Stimulated activated CD4-positive, alpha-beta T cell treated with anti-CD3 and anti-CD28 coated beads, Interleukin-4, amount 100 ng/mL, for 48 hours (primary cell): ENCODE measurements around the gene SYT13.

Experiments used
- DNase-seq, 2 donors: peaks; one replicate each; pipeline ENCODE4 v3.0.0-alpha.2; 2020; ENCODE audit warnings: low read depth in 2 of 2

SYT13 gene, protein sequence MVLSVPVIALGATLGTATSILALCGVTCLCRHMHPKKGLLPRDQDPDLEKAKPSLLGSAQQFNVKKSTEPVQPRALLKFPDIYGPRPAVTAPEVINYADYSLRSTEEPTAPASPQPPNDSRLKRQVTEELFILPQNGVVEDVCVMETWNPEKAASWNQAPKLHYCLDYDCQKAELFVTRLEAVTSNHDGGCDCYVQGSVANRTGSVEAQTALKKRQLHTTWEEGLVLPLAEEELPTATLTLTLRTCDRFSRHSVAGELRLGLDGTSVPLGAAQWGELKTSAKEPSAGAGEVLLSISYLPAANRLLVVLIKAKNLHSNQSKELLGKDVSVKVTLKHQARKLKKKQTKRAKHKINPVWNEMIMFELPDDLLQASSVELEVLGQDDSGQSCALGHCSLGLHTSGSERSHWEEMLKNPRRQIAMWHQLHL

DNA sequence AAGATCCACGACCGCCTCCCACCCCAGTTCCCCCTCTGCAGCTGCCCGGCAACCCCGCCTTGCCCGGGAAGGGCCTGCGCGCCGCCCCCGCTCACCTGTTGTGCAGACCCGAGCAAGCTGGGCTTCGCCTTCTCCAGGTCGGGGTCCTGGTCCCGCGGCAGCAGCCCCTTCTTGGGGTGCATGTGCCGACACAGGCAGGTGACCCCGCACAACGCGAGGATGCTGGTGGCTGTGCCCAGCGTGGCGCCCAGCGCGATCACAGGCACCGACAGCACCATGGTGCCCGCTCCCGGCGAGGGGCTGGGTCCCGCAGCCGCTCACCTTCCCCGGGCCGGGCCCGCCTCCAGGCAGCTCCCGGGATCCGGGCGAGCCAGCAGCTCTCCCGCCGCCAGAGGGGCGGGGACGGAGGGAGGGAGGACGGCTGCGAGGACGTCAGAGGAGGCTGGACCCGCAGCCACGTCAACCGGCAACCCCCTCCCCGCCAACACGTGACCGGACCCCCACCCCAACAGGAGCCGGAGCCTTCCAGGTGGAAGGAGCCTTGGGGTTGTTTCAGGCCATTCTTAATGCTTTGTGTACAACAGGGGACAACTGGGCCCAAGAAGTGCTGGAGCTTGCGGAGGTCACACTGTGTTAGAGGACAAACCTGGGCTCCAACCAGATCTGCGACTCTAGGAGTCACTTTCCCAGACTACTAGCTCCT, at the start of gene SYT13:
Gene SYT13, minus strand, starts transcription at position 412 of the 703 bp plus-strand sequence. Its CDS starts 134 bp downstream, at position 278.
- no peak for DNase-seq

DNA sequence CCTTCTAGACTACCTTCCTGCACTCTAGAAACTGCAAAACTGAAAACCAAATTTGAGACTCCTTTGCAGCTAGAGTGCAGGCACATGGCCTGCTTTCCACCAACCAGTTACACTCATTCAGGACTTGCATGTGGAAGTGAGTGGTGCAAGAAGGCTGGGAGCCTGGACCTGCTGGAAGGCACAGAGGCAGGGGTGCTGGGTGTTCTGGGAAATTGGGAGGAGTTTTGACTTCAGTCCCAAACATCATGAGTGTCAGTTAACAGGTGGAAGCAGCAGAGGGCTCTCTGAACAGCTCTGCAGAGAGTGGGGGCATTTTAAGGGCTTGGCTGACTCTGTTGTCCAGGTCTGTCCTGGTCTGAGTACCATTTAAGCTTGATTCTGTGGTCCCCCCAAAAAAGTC, 49.3 kb upstream of the SYT13 start:
- no peak for DNase-seq

DNA sequence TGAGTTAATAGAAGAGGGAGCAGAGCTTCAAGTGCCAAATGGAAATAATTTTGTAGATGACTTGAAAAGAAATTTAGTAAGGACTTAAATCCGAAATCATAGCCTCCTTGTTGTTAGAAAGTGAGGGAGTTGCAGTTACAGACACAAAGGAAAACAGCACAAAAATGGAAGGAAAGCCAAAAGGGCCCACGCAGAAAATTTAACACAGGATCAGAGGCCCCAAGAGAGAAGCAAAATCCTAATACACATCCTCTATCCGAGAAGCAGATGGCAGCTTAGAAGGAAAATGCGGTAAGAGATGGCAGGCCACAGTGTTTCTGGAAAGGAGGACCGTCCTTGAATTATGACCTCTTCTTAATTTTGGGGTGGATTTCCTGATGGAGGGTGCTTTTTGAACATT, 48.7 kb upstream of the SYT13 start:
- no peak for DNase-seq

DNA sequence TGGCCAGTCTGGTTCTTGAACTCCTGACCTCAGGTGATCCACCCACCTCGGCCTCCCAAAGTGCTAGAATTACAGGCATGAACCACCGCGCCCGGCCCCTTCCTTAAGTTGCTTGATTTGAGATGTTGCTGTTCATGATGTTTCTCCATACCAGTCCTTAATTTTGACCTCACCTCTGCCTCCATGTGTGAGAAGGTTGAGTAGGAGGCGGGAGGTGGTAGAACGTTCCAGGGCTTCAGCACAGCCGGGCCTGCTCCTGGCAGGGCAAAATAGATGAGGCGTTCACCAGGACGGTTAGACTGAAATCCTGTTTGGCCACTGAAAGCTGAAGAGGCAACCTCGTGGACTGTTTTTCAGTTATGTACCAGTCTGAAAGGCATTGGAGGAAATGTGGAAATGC, 48.3 kb upstream of the SYT13 start:
- DNase-seq, result no peak

DNA sequence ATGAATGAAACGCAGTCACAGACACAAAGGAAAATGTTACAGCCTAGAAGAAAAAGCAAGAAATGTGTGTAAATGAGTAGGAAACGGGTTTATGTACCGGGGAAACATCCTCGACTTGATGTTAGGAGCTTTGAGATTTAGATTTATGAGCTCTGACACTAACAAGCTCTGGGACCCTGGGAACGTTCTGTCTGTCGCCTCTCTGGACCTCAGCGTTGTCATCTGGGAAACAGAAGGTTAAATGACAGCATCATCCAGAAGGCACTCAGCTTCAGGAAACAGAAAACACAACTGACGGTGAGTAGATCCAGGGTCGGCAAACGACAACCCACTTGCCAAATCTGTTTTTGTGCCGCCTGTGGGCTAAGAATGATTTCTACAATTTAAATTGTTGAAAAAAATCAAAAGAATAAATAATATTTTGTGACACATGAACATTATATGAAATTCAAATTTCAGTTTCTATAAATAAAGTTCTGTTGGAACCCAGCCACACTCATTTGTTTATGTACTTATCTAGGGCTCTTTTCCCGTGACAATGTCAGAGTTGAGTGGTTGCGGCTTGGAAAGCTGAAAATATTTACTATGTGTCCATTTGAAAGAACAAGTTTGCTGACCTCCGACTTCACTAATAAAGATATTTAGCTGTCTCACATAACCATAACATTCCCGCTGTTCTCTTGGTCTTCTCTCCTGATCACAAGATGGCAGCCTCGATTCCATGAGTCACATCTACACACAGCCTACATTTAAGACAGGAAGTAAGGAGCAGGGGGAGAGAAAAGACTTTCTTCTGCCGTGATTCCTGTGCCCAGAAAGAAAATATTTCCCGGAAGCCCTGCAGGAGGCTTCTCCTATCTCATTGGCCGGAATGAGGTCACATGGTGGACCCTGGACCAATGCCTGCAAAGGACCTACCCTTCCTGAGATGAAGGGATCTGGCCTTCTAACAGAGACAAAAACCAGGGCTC, 47.1 kb upstream of the SYT13 start:
- no peak for DNase-seq

DNA sequence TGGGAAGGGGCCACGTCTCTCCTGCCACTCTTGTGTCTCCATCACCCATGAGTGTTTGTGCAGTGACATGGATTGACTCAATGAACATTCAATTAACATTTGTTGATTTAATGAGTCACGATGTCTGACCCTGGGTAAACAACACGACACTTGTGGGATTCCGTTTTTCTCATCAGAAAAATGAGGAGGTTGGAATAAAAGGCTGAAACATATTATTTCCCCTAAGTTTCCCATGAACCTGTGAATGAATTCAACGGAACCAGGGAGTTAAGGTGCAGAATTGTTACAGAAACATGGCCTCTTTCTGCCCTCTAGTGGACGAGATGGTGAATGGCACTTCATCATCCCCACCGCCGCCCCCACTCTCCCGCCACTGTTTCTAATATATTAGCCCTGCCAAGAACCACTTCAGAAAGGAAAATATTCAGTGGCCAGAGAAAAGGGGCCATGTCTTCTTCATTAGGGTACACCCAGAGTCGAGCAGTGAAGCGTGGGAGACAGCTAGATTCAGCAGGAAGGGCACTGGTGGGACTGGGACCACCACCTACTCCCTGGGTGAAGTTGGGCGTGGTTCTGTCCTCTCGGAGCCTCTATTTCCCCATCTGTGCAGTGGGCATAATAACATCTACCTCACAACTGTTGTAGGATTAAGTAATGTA, 46.3 kb upstream of the SYT13 start:
- peak; percentile 16 to 19 for DNase-seq

DNA sequence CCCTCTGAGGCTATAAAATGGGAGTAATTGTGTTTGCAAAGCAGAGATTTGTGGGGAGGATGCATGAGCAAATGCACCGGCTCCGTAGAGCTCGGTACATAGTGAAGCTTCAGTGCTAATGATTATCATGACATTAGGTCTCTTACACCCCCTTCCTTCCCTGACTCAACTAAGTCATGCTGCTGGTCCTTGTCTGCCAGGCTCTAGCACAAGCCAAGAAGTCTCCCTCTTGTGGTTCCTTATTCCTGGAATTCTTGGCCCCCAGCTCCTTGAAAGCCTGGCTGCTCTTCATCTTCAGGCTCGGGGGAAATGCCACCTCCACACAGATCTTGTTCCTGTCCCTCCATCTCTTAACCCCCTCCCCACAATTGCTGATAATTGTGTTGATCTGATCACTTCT, 45.7 kb upstream of the SYT13 start:
- DNase-seq, result no peak

DNA sequence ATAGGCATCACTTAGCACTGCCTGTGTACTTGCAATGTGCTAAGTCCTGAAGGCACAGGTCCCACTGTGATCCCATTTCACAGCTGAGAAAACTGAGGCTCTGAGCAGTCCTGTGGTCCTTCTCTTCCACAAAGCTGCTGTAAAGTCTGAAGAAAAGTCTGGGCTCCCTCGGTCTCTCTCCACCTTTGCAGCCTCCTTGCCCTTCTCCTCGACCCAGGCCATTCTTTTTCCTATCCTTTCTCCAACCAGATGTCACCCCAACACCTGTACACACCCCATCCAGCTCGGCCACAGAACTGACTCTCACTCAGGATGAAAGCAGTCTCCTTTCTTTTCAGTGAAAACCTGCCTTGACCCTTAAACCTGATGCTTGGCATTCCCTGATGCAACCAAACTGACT, 42.6 kb upstream of the SYT13 start:
- no peak for DNase-seq

DNA sequence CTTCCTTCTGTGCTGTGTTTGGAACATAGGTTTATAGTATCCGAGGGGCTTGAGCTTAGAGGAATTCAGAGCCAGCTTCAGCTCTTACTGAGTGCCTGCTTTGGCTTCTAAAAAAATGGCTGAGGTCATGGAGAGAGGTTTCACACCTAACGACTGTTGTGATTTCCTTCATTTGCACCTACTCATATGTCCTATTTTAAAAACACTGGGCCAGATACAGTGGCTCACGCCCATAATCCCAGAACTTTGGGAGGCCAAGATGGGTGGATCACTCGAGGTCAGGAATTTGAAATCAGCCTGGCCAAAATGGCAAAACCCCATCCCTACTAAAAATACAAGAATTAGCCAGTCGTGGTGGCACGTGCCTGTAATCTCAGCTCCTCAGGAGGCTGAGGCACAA, 38.3 kb upstream of the SYT13 start:
- no peak for DNase-seq

DNA sequence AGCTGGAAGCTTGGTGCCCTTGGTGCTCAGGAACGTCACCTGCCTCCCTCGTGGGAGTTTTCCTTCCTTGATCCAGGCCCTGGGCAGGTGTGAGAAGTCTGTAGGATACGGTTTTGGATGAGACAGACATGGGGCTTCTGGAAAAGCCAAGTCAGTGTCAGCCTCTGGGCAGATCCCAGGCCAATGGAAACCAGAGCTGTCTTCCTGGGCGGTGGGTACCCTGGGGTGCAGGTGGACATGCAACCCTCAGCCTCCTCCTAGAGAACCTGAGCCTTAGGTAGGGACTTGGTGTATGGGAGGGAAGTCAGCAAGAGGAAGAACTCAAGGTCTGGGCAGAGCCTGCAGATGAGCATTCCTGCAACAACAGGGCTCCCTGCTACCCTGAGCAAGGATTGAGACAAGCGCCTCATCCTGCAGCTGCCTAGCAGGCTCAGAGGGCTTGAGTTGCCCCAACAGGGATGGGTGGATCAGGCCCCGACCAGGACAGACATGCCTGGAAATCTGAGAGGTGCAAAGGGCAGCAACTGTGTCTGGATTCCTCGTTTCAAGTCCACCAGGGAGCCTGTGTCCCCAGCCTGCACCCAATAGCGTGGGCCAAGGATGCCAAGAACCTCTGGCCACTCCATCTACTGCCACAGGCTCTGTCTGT, 37.6 kb upstream of the SYT13 start:
- no peak for DNase-seq

DNA sequence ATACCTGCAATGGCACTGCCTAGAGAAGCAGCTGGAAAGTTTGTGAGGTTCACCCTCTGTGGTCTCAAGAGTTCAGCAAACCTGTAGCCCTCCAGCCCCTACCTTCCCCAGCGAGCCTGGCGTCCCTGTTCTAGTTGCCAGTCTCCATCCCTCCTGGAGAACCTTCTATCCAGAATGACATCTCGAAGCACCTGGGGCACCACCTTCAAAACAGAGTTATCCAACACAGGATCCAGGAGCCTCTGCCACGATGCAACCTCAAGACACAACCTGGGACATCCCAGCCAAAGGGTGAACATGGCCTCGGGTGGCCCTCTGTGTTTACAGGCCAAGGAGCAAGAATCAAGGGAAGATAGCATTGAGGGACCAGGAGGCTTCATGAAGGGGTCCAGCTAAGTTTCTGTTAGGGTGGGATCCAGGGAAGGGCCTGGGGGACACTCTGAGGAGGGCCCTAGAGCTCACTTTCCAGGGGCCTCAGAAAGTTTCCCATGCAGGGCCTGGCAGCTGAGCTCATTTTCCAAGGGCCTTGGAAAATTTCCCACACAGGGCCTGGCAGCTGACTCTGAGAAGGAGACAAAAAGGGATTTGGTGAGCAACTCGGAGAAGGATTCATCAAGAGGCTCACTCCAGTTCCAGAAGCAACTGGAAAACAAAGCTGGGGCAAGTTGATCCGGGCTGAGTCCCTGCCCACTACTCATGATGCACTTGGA, 36.9 kb upstream of the SYT13 start:
- no peak for DNase-seq

DNA sequence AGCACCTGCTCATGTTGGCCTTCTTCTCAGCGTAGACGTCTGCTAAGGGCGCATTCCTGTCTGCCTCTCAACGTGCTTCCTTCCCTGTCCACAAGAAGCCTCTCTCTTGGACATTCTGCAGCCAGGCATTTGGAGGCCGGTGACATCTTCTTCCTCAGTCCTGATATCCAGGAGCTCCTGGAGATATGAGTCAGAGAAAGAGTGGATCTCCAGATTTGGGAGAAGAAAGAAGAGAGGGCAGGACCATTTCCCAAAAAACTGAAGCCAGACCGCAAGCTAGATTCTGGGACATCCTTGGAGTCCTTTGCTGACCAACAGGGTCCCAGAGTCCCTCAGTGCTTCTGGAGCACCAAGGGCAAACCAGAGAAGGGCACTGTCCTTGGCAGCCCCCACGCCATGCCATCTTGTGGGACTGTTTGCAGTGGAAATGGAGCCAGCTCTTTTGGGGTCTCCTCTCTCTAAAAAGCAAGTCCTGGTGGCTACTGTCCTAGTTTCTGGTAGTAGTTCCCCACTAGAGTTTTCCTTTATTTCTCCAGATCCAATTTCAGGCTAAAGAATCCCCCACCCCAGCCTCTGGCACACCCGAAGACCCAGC, 36.1 kb upstream of the SYT13 start:
- DNase-seq, result no peak

DNA sequence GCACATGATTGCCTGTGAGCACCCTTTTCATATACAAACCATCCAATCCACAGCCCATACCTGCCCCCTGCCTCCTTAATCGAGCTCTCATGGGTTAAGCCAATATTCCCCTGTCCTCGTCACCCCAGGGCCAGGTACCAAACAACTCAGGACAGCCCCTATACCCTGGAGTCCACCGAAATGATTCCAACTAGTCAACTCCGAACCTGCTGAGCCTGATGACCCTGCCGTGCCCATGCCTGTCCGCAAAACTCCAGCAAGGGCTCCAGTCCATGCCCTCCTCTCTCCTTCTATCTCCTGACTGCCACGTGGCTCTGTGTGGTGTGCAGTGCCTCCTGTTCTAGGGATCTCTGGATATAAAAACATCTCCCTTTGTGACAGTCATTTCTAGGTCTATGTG, 35.5 kb upstream of the SYT13 start:
- DNase-seq, result no peak

DNA sequence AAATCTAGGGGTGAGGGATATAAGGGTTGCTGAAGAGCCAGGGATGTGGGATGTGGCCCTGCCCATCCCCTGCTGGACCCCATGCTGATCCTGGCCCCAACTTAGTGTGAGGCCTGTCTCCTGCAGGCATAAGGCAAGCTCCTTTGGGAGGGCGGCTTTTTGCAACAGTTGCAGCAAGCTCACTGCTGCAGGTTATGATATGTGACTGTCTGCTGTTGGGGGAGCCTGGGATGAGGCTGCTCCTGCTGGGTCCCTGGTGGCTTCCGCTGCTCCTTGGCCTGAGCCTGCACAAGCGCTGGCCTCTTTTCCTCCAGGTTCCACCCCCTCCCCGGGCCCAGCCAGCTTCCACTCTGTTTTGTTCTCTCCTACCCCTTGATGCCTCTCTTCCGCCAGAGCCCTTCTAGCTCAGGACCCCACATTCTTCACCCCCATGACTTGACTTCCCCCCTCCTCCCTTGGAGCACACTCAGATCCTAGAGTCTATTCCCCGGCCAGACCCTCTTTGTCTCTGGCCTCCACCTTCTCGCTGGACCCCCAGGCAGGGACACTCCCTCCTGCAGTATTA, 35.0 kb upstream of the SYT13 start:
- no peak for DNase-seq

DNA sequence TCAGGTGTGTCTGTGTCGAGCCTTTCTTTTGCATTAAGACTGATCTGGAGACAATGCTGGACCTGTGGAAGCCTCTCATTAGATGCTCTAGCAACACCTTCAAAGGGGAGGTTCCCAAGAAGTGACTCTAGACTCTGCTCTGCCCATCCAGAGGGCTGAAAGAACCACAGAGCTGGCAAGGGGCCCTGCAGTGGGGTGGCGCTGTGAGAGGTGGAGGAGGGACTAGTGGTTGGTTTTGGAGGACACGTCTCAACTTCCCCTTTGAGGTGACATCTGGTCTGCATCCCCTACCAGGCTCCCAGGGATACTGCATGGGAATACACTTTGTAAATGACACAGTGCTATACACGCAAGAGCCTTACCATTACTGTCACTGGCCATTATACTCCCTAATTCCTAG, 34.2 kb upstream of the SYT13 start:
- no peak for DNase-seq

DNA sequence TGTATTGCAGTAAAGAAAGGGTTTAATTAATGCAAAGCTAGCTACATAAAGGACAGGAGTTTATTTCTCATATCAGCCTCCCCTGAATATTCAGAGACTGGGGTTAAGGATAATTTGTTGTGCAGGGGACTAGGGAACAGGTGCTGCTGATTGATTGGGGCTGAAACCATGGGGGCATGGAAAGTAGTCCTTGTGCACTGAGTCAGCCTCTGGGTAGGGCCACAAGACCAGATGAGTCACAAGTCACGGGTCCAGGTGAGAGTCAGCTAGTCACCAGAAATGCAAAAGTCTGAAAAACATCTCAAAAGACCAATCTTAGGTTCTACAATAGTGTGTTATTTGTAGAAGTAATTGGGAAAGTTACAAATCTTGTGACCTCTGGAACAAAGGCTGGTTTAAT, 32.9 kb upstream of the SYT13 start:
- DNase-seq, result no peak

DNA sequence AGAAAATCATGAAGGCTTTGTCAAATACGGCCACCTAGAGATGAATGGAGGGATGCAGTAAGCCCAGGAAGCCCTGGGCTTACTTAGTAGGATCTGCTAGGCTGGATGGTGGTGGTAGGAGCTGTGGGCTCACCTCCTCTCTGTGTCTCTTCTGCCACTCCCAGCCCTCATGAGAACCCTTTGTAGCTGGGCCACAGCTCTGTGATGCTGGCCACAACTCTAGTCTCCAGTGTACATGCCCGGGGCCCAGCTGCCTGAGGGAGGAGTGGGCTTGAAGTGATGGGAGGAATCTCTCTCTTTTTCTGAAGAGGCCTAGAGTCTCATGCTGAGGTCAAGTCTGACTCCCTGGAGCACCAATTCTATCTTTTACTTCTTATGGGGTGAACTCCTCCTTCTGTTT, 32.4 kb upstream of the SYT13 start:
- DNase-seq, result no peak

DNA sequence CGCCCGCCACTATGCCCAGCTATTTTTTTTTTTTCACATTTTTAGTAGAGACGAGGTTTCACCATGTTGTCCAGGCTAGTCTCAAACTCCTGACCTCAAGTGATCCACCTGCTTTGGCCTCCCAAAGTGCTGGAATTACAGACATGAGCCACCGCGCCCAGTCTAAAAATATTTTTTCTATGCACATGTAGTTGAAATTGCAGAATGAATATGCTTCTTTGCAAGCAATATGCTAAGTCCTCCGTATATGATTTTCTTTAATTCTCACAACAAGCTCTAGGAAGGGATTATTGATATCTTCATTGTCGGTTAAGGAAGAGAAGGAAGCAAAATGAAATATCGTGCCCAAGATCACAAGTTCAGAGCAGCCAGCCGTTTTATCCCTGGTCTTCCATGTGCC, 30.1 kb upstream of the SYT13 start:
- DNase-seq, result no peak

DNA sequence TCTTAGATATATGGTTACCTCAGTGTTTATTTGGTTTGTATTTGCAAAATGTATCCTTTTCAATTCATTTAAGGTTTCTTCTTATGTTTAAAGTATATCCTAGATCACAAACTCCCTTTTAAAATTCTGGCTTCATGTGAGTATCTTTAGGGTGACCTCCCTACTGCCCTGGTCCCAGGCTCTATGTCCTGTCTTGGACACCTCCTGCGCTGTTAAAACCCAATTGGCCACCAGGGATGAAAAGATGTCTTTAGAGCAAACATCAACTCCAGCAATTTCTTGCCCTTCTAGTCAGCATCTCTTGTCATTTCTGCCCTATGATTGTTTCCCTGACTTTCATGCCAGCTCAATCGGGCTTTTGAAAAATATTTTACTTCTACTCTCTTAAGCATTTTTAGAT, 28.8 kb upstream of the SYT13 start:
- no peak for DNase-seq
